H1 (cell line): ENCODE measurements around the gene MAPT. TPM values are rescaled to one million over a fixed set of nuclear protein-coding genes. Genes with fewer than 3 reads are reported as not detected.
A peak's percentile ranks its signal among the peaks of the same experiment; 100 is the strongest.

Experiments
- CTCF ChIA-PET: fragments of 300-600 bp; sonication (Branson Sonifier 250); formaldehyde crosslinking; loops from one replicate; lab custom pipeline; 2021; ENCODE audit not compliant: partially characterized antibody; lab: Charles Lee
- POLR2A ChIA-PET: fragments of 300-600 bp; sonication (Branson Sonifier 250); formaldehyde crosslinking; loops from one replicate; lab custom pipeline; 2021; ENCODE audit warnings: inconsistent platforms; ENCODE audit not compliant: partially characterized antibody; lab: Charles Lee
- DNase-seq, 2 experiments: peaks; one replicate each; pipeline versions ENCODE4 v3.0.0 to v3.0.0-alpha.2; 2010 to 2022; ENCODE audit warnings: low spot score in 2 of 2, low read depth in 1 of 2, mixed read lengths in 1 of 2
- FAIRE-seq: peaks from 2 replicates; lab custom pipeline; 2011; peaks lifted over from hg19 to GRCh38; lab: Jason Lieb, UNC
- H2AFZ ChIP-seq: 2 replicates; pipeline ENCODE4 v1.8.1; 2012; ENCODE audit warnings: low read length, inconsistent platforms
- H2AK5ac ChIP-seq: 2 replicates; pipeline ENCODE4 v1.6.1; 2013; ENCODE audit warnings: low read depth, low read length
- H2BK120ac ChIP-seq: replicated peaks from 2 replicates; pipeline ENCODE3; 2013; ENCODE audit warnings: low read depth, low read length, inconsistent platforms
- H2BK12ac ChIP-seq: 2 replicates; pipeline ENCODE4 v1.6.1; 2013; ENCODE audit warnings: low read depth, low read length
- H2BK15ac ChIP-seq: 2 replicates; pipeline ENCODE4 v1.6.1; 2013; ENCODE audit warnings: low read length
- H2BK20ac ChIP-seq: 2 replicates; pipeline ENCODE4 v1.6.1; 2013; ENCODE audit warnings: low read length
- H2BK5ac ChIP-seq: 2 replicates; pipeline ENCODE4 v1.6.1; 2013; ENCODE audit warnings: low read depth, low read length
- H3K14ac ChIP-seq: 2 replicates; pipeline ENCODE4 v1.6.1; 2013; ENCODE audit warnings: inconsistent platforms; ENCODE audit not compliant: insufficient read length
- H3K18ac ChIP-seq: 2 replicates; pipeline ENCODE4 v1.6.1; 2013; ENCODE audit warnings: low read length; ENCODE audit errors: extremely low read depth
- H3K23ac ChIP-seq: 2 replicates; pipeline ENCODE4 v1.6.1; 2013; ENCODE audit warnings: inconsistent platforms; ENCODE audit not compliant: insufficient read length
- H3K23me2 ChIP-seq: 2 replicates; pipeline ENCODE4 v1.6.1; 2013; ENCODE audit warnings: low read depth, low read length
- H3K27ac ChIP-seq: 2 replicates; pipeline ENCODE4 v1.6.1; 2011; ENCODE audit warnings: low read depth, low read length, inconsistent platforms
- H3K27me3 ChIP-seq, 4 experiments: replicated peaks in 1 of 4; 1 replicate in 1 of 4; 2 replicates in 3 of 4; pipeline versions ENCODE4 v1.6.1 to v1.8.1; 2011 to 2013; ENCODE audit warnings: low read length in 3 of 4, mild to moderate bottlenecking in 3 of 4, inconsistent platforms in 2 of 4, mixed read lengths in 2 of 4, moderate library complexity in 1 of 4; ENCODE audit not compliant: control insufficient read depth in 3 of 4, insufficient read depth in 3 of 4; ENCODE audit errors: extremely low read depth in 1 of 4
- H3K36me3 ChIP-seq, 4 experiments: 2 replicates each; pipeline versions ENCODE4 v1.6.1 to v1.8.1; 2011 to 2013; ENCODE audit warnings: mild to moderate bottlenecking in 4 of 4, low read length in 3 of 4, moderate library complexity in 2 of 4, control low read depth in 1 of 4, inconsistent platforms in 1 of 4; ENCODE audit not compliant: insufficient read depth in 4 of 4, control insufficient read depth in 2 of 4
- H3K4ac ChIP-seq: replicated peaks from 2 replicates; pipeline ENCODE3; 2013; ENCODE audit warnings: low read length, low read depth, mixed read lengths, inconsistent platforms; ENCODE audit not compliant: insufficient read length
- H3K4me1 ChIP-seq, 4 experiments: replicated peaks in 1 of 4; 1 replicate in 1 of 4; 2 replicates in 3 of 4; pipeline versions ENCODE4 v1.6.1 to v1.8.1; 2011 to 2013; ENCODE audit warnings: low read length in 3 of 4, inconsistent platforms in 2 of 4, mixed read lengths in 1 of 4; ENCODE audit not compliant: insufficient read depth in 4 of 4, control insufficient read depth in 3 of 4
- H3K4me2 ChIP-seq, 2 experiments: 2 replicates each; pipeline versions ENCODE4 v1.6.1 to v1.8.1; 2011 to 2013; ENCODE audit warnings: low read depth in 2 of 2, low read length in 2 of 2, control low read depth in 1 of 2, inconsistent platforms in 1 of 2, mild to moderate bottlenecking in 1 of 2; ENCODE audit not compliant: insufficient read depth in 1 of 2
- H3K4me3 ChIP-seq, 4 experiments: fragments of 200-600, 300-600 bp in 1 of 4; sonication (generic), shearing (Covaris generic), sonication (Bioruptor Twin) in 1 of 4; 2 replicates each; pipeline versions ENCODE4 v1.5.1 to v1.8.1; 2011 to 2016; ENCODE audit warnings: low read length in 4 of 4, low read depth in 3 of 4, control low read depth in 2 of 4, inconsistent platforms in 2 of 4, mild to moderate bottlenecking in 2 of 4, mixed read lengths in 1 of 4, moderate library complexity in 1 of 4; ENCODE audit not compliant: insufficient read depth in 2 of 4; ENCODE audit errors: extremely low read depth in 1 of 4
- H3K56ac ChIP-seq: replicated peaks from 2 replicates; pipeline ENCODE3; 2013; ENCODE audit warnings: low read depth, mild to moderate bottlenecking, mixed read lengths, low read length, inconsistent platforms; ENCODE audit not compliant: insufficient read length
- H3K79me1 ChIP-seq: 2 replicates; pipeline ENCODE4 v1.6.1; 2013; ENCODE audit warnings: low read depth, low read length, control low read depth
- H3K79me2 ChIP-seq, 2 experiments: 2 replicates each; pipeline versions ENCODE4 v1.6.1 to v1.8.1; 2012 to 2013; ENCODE audit warnings: low read length in 2 of 2, mild to moderate bottlenecking in 2 of 2, inconsistent platforms in 1 of 2; ENCODE audit not compliant: insufficient read depth in 2 of 2, control insufficient read depth in 1 of 2
- H3K9ac ChIP-seq, 4 experiments: replicated peaks in 1 of 4; 1 replicate in 1 of 4; 2 replicates in 3 of 4; pipeline versions ENCODE4 v1.6.1 to v1.8.1; 2011 to 2013; ENCODE audit warnings: low read depth in 3 of 4, low read length in 3 of 4, control low read depth in 2 of 4, mild to moderate bottlenecking in 2 of 4, moderate library complexity in 2 of 4, inconsistent platforms in 1 of 4; ENCODE audit errors: extremely low read depth in 1 of 4
- H3K9me3 ChIP-seq, 2 experiments: 2 replicates each; pipeline versions ENCODE4 v1.6.1 to v1.8.1; 2012 to 2013; ENCODE audit warnings: mild to moderate bottlenecking in 2 of 2, moderate library complexity in 2 of 2, control low read depth in 1 of 2, inconsistent platforms in 1 of 2, low read depth in 1 of 2, low read length in 1 of 2, mixed read lengths in 1 of 2; ENCODE audit not compliant: insufficient read depth in 2 of 2
- H4K20me1 ChIP-seq, 2 experiments: replicated peaks in 1 of 2; 2 replicates each; pipeline versions ENCODE3 to v1.8.1; 2011 to 2013; ENCODE audit warnings: inconsistent platforms in 2 of 2, low read length in 2 of 2, mild to moderate bottlenecking in 1 of 2; ENCODE audit not compliant: insufficient read depth in 2 of 2, control insufficient read depth in 1 of 2
- H4K5ac ChIP-seq: 2 replicates; pipeline ENCODE4 v1.6.1; 2013; ENCODE audit warnings: low read length, low read depth, mixed read lengths, inconsistent platforms; ENCODE audit not compliant: insufficient read length
- H4K8ac ChIP-seq: 2 replicates; pipeline ENCODE4 v1.8.0; 2013; ENCODE audit warnings: mild to moderate bottlenecking, moderate library complexity, low read length, inconsistent platforms; ENCODE audit not compliant: insufficient read depth; ENCODE audit errors: extremely low read depth
- H4K91ac ChIP-seq: replicated peaks from 2 replicates; pipeline ENCODE3; 2013; ENCODE audit warnings: low read length, mixed read lengths, inconsistent platforms; ENCODE audit not compliant: insufficient read length
- E2F6 ChIP-seq: IDR thresholded peaks from 2 replicates; pipeline ENCODE4 v1.6.1; 2012; ENCODE audit warnings: inconsistent platforms
- WGBS, 2 experiments: shearing (Covaris generic) in 1 of 2; methylation state at CpG; one replicate each; pipeline versions ENCODE4 v1.1.6 to v1.1.7; 2013 to 2015; ENCODE audit warnings: low lambda C conversion rate in 2 of 2, mixed read lengths in 2 of 2, inconsistent platforms in 1 of 2, low coverage in 1 of 2, missing lambda C conversion rate in 1 of 2; ENCODE audit not compliant: insufficient replicate concordance in 2 of 2, insufficient coverage in 1 of 2, insufficient read length in 1 of 2; ENCODE audit errors: extremely low coverage in 1 of 2, missing lambda C conversion rate in 1 of 2; 5-methylcytosine and 5-hydroxymethylcytosine counted together
- polyA plus RNA-seq, 7 experiments: library from polyadenylated mRNA; depleted of rRNA in 3 of 7; stranded (reverse) in 5 of 7; unstranded in 2 of 7; fragments of >200 nt in 5 of 7; fragments of 200-250 nt in 2 of 7; gene quantifications; 1 replicate in 5 of 7; 2 replicates in 1 of 7; 4 replicates in 1 of 7; pipeline versions ENCODE4 v1.2.1 to v1.2.3, GENCODE V29; 2011 to 2013; ENCODE audit warnings: missing spikeins in 2 of 7, mixed read lengths in 2 of 7
- total RNA-seq: library from RNA; stranded (reverse); fragmentation: NEBNext Ultra II Directional; extraction: Animal tissue kit (Norgen Biotek cat#: 25700); gene quantifications from 2 replicates; pipeline ENCODE4 v1.2.1, GENCODE V29; 2021

MAPT gene
- total and polyA plus RNA-seq, 2 of the 8 experiments (the other 6 are each of a cell fraction or from before 2014, with no cell fraction given): 0.54 to 1.7 TPM

- H3K79me1 ChIP-seq: no peaks in the 10 kb centered on the region
- H2BK20ac ChIP-seq: no peak overlapping the region
- CTCF ChIA-PET: interaction anchor here (1.2 to 2.6 kb wide), 4 partner anchors 8 to 62 kb away, joined by 4 to 14 read pairs (median 7); no protein-coding TSS in a partner anchor
- H2BK12ac ChIP-seq: no peak overlapping the region
- H2BK15ac ChIP-seq: no peak overlapping the region
- H2AK5ac ChIP-seq: no peak overlapping the region
- no peak overlapping the region for H3K4me2 ChIP-seq
- H3K79me2 ChIP-seq: no peaks in the 10 kb centered on the region
- no peak overlapping the region for H3K27ac ChIP-seq
- H3K18ac ChIP-seq: no peak overlapping the region
- H3K14ac ChIP-seq: no peak overlapping the region
- H4K20me1 ChIP-seq: no peaks in the 10 kb centered on the region
- no peak overlapping the region for H3K23ac ChIP-seq
- 85% methylated on average over 29 of the region's 41 CpGs; no CpG with 5 or more reads in 1 of the 2 experiments for WGBS, 2 experiments
- FAIRE-seq (no peak), DNase-seq (no peak)
- no peaks in the 10 kb centered on the region for H3K23me2 ChIP-seq
- H3K9me3 ChIP-seq: no peaks in the 10 kb centered on the region
- no peak overlapping the region for H4K91ac ChIP-seq
- no peaks in the 10 kb centered on the region; a peak in 1 of 7 replicates for H3K27me3 ChIP-seq
- no peak overlapping the region for H2AFZ ChIP-seq
- no peak overlapping the region for H2BK5ac ChIP-seq
- H3K4me1 ChIP-seq: peaks cover 0 to 10% (median 5%) of the 10 kb centered on the region in 4 experiments; a peak in 4 of 7 replicates
- H4K8ac ChIP-seq: peak overlapping the region; percentile 17; the same call in 1 of the 2 replicates
- no peak overlapping the region for H3K4ac ChIP-seq
- no peak overlapping the region for H4K5ac ChIP-seq
- no peak overlapping the region for H3K4me3 ChIP-seq
- no peak overlapping the region for H2BK120ac ChIP-seq
- H3K36me3 ChIP-seq: no peaks in the 10 kb centered on the region
- H3K9ac ChIP-seq: no peak overlapping the region
- POLR2A ChIA-PET: interaction anchor here (1.3 kb wide), 1 partner anchor 9 kb away, joined by 3 read pairs; no protein-coding TSS in a partner anchor
- H3K56ac ChIP-seq: no peak overlapping the region
- no peak for TF ChIP-seq E2F6
Observed at GRCh38 chr17:45982791-45983613, 88.6 kb downstream of the MAPT start.
